Endometrium (tissue), 2 donors: ENCODE measurements around the gene INPP1.

ENCODE experiments used
- FAIRE-seq: peaks from 2 replicates; lab custom pipeline; 2012; peaks lifted over from hg19 to GRCh38; lab: Jason Lieb, UNC
- donor health status: control.
- donor health status: control.

The INPP1 gene

DNA sequence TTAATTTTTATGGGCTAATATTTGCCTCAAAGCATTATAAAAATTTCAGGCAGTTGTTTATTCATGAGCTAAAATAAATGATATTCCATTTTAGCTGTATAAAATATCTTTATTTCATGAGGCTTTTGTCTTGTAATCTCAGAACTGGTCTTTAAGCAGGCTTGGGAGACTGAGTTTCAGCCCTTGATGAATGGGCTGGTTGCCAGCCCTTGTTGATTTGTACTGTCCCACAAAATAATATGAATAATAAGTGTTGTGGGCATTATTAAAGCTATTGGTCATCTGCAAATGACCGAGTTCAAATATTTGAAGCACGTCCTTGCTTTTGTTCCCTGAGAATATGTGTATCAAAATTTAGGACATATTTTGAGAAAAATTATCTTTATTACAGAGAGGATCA, 18.2 kb downstream of the INPP1 start:
- no peak for FAIRE-seq

DNA sequence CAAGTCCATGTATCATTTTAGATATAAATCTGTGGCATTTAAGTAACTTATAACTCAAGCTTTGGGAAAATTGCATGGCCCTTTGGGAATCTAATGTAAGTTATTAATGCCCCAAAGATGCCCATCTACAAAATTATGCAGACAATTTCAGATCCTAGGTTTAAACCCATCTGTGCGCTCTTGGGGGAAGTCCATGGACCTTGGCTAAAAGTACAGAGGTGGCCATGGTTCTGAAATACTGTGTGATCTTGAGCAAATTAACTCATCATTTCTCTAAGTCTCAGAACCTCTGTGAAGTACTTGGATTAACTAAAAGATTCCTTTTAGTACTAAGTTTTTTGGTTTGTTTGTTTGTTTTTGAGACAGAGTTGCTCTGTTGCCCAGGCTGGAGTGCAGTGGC, 19.5 kb downstream of the INPP1 start:
- FAIRE-seq, result no peak

DNA sequence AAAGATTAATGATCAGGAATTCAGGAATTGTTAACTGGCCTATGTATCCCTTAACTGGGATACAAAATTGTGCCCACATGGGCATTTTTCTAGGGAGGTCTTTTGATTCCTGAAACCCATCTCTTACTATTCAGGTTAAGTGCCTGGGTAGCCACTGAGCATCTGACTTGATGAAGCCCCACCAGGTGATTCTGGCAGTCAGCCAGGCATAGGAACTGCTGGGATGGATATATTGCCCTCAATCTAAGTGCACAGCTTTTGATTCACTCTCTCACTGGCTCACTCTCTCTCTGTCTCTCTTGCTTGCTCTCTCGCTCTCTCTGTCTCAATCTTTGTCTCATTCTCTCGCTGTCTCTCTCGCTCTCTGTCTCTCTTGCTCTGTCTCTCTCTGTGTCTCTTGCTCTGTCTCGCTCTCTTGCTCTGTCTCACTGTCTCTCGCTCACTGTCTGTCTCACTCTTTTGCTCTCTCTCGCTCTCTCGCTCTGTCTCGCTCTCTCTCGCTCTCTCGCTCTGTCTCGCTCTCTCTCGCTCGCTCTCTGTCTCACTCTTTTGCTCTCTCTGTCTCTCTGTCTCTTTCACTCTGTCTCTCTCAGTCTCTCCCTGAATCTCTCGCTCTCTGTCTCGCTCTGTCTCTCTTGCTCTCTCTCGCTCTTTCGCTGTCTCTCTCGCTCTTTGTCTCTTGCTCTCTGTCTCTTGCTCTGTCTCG, 22.3 kb downstream of the INPP1 start:
- FAIRE-seq, result no peak

DNA sequence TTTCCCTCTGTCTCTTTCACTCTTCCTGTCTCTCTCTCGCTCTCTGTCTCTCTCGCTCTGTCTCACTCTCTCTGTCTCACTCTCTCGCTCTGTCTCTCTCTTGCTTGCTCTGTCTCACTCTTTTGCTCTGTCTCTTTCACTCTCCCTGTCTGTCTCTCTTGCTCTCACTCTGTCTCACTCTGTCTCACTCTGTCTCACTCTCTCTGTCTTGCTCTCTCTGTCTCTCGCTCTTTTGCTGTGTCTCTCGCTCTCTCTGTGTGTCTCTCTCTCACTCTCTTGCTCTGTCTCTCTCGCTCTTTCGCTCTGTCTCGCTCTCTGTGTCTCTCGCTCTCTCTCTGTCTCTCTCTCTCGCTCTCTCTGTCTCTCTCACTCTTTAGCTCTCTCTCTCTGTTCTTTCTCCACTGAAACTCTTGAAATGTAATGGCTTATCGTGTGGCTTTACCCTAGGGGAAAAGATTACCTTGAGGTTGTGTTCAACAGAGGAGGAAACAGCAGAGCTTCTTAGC, 22.9 kb downstream of the INPP1 start:
- no peak for FAIRE-seq

DNA sequence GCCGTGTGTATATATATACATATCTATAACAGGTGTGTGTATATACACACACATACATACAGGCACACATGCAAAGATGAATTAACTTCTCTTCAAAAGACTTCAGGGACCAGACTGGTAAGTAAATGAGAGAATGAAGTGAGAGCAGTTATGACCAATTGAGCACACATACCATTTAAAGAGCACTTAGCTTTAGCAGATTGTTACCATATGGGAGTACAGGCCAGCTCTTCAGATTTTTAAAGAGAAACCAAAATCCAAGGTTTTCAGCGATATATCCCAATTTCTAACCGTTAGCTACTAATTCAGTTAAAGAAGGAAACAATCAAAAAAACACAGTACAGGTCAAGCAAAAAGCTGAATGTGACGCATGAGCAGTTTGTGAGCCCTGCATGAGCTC, 23.7 kb downstream of the INPP1 start:
- no peak for FAIRE-seq

DNA sequence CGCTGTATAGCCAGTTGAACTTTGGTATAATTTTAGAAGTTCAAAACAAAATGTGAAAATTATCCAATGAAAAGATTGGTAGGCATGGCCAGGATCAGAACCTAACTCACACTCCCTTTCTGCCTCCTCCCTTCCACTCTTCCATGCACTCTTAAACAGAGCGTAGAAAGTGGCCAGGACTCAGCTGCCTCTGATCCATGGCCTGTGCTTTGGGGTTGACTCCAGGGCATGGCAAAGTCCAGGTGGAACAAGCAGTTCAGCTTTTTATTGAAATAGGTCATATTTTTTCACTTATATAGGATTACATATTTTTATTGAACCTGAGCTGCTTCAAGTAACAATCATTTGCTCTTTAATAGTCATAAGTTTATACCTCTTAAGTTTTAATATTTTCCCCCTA, 26.2 kb downstream of the INPP1 start:
- FAIRE-seq, result no peak

DNA sequence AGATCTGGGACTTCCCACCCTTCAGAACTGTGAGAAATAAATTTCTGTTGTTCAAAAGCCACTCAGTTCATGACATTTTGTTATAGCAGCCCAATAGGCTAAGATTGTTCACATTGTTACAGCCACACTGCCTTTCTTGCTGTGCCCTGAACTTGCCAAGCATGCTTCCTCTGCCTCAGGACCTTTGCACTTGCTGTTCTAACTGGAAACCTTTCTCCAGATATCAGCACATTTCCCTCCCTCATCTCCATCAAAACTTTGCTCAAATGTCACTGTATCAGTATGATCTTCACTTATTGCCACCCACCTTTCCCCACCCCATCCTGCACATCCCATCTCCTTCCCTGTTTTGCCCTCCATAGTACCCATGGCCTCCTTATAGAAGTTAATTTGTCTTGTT, 32.7 kb downstream of the INPP1 start:
- FAIRE-seq, result no peak

DNA sequence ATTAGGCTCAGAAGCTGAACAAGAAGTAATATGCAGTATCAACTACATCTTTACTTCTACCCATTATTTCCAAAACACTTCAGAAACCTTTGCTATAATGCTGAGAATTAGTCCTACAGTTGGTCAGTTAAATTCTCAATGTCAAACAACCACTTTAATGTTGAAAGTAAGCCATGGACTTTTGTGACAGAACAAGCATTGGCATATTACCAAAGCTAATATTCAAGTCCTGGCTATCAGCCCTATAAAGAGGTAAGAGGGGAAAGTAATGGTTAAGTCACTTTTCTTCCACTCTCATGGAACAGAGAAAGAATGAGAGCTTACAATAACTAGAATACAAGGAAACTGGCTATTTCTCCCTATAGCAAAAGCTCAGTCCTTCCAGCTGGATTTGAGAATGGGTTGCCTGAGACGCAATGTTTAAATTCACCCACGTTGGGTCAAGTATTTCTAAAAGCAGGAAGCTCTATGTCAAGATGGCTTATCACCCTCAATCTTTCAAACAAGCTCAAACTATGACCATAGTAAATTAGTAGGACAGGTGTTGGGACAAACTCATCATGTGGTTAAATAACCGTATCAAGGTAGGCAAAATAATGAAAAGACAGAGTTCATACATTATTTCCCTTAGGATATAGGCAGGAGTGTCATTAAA, 33.3 kb downstream of the INPP1 start:
- no peak for FAIRE-seq

DNA sequence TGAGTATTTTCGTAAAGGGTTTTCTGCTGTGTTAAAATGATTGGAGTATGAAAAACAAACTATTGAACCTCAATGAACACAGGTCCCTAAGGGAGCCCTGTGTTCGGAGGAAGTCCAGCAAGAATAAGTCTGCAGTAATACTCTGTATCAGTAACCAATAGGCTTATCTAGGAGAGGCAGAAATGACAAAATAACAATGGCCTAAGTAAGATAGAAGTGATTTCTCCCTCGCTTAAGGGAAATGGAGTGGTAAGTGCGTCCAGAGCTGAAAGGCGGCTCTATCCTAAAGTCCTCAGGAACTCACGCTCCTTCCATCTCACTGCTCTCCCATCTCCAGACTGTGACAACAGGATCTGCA, 35.5 kb downstream of the INPP1 start:
- no peak for FAIRE-seq

DNA sequence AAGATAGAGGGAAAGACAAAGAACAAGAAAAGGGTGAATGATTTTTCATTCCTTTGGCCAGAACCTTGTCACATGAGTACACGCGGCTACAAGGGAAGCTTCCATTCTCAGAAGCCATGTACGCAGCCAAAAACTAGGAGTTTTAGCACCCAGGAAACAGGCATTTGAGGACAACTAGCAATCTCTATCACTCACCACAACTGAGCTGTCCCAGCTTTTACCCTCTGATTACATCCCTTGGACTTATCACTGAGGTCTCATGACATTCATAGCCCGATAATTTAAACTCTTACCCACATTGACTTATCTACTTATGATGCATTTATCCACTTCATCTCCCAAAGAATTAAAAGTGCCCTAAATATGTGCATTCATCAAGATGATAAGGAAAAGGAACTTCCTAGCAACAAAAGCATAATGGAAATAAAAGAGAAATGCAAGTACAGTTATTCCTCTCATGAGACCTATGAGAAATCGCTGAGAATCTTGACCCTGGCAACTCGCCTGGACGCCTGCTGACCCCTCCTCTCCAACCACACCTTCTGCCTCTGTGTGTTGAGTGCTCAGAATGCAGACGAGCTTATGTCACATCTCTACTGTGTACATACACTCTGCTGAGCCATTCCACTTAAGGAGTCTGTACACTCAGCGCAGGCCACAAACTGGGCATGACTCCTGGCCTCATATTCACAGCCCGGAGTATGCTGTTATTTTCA, 36.0 kb downstream of the INPP1 start:
- FAIRE-seq, result no peak

DNA sequence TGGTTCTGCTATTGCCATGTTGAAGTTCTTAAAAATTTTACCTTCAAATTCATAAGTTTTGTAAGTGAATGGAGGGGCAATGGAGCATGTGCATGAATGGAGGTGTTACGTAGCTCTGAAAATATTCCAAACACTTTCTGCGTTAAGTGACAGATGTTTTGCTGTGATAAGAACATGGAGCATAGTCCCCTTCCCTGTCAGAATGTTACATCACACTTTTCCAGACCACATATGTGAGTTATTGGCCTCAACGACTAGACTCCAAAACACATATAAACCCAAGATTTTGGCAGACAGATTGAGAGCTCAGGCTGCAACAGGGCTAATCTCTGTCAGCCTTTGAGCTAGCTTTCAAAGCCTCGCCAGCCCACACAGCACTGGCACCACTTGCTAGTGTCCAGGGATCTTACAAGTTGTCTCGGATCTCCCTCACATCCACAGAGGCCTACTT, 37.6 kb downstream of the INPP1 start:
- no peak for FAIRE-seq

DNA sequence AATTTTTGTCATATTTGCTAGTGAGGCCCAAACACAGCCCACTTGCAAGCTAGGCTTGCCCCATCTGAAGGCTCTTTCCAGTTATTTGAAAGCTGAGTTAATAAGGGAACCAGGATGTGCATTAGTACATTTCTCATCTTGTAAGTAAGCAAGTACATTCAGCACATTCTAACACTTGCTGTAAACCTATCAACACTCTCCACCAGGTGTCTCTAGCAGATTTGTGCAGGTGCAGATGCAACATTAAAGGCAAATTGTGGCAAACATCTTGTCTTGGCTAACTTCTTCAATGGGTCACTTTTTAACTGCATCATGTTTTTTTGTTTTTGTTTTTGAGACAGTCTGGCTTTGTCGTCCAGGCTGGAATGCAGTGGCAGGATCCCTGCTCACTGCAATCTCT, 39.5 kb downstream of the INPP1 start:
- no peak for FAIRE-seq

DNA sequence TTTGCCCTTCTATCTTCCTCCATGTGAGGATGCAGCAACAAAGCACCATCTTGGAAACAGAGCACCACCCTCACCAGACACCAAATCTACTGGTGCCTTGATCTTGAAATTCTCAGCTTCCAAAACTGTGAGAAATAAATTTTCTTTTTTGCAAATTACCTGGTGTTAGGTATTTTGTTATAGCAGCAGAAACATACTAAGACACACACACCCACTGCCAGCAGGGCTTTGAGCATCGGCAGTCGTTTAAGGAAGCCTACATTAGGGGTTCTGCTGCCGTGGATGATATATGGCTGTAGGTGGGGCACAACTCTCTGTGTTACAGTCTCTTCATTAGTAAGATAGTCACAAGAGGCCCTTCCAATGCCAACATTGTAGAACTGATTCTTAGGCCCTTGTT, 44.0 kb downstream of the INPP1 start:
- FAIRE-seq, result no peak

DNA sequence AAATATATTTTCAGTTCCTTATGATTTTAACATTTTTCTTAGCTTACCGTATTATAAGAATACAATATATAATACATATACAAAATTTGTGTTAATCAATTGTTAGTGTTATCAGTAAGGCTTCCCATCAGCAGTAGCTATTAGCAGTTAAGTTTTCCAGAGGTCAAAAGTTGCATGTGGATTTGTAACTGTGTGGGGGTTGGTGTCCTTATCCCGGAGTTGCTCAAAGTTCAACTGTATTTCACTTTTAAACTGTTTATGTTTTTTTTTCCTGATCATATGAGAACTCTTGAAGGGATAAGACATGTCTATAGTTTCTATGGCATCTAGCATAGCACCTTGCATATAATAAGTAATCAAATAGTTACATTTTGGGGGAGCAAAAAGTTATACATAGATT, 52.9 kb downstream of the INPP1 start:
- no peak for FAIRE-seq

DNA sequence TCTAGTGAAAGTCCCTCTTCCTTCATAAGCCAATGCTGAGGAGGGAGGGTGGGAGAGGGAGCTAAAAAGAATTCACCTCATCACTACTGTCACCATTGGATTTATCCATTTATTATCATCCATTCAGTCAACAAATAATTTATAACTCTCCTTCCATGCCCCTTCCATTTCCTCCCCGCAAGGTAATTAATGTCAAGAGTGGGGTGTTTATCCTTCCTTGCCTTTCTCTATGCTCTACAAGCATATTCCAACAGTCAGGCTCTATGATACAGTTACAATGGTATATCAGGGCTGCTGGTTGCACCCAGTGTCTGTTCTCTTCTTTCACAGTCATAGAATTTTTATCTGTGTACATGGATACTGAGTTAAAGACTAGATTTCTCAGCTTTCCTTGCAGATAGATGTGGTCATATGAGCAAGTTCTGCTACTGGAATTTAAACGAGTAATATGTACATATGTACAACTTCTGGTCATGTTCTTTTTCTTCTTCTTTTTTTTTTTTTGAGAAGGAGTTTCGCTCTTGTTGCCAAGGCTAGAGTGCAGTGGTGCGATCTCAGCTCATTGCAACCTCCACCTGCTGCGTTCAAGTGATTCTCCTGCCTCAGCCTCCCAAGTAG, 59.7 kb downstream of the INPP1 start:
- FAIRE-seq, result no peak

DNA sequence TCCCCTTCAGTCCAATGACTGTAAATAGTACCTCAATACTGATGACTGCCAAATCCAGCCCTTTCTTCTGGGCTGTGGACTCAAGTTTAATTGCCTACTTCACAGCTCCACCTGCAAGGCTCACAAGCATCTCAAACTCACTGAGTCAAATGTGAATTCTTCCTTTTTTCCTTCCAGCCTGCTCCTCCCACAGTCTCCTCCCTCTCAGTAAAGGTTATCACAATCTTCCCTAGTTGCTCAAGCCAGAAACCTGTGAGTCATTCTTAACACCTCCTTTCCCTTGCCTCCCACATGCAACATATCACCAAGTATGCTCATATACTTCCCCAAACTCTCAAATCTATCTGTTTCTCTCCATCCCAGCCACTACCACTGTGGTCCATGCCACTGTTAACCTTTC, 61.1 kb downstream of the INPP1 start:
- no peak for FAIRE-seq

DNA sequence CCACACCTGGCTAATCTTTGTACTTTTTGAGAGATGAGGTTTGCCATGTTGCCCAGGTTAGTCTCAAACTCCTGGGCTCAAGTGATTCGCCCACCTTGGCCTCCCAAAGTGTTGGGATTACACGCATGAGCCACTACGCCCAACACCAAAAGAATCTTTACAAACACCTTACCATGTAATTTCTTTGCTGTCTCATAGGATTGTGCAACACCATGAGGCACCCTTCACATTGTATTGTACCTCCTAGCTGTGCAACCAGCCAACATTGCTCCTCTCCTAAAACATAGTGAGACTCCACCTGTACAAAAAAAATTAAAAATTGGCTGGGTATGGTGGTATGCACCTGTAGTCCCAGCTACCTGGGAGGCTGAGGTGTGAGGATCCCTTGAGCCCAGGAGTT, 61.7 kb downstream of the INPP1 start:
- FAIRE-seq, result no peak

DNA sequence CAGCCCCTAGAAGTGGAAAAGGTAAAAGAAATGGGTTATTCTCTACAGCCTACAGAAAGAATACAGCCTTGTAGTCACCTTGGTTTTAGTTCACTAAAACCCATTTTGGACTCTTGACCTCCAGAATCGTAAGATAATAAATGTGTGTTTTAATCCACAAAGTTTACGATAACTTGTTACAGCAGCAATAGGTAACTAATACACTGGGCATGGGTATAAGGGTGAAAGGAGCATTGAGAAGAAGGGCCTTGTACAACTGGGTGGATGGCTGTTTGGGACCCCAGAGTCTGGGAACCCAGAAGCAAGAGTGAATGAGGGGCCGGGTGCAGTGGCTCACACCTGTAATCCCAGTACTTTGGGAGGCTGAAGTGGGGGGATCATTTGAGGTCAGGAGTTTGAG, 62.6 kb downstream of the INPP1 start:
- no peak for FAIRE-seq

DNA sequence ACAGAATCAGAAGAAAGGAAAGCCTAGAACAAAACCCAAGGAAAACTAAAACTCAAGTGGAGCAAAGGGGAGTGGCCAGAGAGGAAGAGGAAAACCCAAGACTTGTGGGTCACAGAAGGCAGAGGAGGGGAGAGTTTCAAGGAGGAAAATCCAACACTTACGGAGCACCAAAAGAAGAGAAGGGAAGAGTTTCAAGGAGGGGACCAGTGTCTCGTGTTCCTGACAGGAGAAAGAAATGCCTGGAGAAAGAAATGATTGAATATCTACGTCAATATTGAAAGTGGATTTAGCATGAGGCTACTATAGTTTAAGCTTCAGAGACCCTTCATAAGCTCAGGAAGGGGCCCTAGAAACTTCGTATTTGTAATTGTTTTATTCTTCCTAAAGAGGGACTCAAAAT, 63.4 kb downstream of the INPP1 start:
- no peak for FAIRE-seq

DNA sequence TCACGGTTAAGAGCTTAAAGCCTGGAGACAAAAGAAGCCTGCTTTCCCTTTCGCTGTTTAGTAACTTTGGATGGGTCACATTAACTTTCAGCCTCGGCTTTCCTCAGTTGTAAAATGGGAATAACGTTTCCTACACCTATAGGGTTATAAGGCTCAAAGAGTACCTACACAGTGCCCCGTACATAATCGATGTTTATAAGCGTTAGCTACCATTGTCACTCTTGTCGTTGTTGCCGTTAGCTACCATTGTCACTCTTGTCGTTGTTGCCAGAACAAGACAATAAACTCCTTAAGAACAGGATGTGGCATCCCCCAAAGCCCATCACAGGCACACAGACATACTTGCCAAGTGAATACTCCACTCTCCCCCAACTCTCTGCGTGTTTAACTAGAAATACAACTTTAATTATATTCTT, 63.9 kb downstream of the INPP1 start:
- no peak for FAIRE-seq

DNA sequence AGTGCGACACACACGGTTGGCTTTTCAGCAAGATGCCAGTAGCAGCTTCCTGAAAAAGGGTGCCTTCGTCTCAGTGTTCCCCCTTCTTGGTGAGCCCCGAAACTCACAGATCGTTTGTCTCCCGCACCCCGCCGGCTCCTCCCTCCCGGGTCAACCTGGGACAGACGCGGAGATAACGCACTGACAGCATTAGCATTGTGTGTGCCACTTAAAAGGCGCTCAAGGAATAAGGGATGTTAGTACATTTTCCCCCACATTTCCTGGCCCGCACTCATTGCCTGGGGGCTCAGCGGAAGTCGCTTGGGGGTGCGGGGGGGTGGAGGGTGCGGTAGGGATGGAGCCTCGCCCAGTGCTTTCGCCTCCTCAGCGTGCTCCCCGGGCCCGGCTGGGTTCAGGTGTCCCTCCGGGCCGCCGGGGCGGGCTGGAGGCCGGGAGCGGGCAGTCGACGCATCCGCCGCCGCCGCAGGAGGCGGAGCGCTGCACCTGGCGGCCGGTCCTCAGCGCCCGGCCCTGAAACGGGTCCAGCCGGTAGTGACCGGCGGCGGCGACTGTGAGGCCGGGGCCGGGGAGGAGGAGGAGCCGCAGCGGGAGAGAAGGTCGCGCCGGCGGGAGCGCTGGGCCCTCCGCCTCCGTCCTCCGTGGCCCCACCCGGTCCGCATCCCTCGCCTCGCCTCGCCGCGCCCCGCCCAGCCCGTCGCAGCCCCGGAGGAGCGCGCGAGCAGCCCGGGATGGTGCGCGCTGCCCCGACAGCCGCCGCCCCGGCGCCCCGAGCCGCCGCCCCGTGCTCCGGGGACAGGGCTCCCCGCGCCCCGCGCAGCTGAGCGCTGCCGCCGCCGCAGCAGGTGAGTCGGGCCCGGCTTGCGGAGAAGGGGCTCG, 64.5 kb downstream of the INPP1 start, which contains the start of gene MFSD6:
Gene MFSD6 (plus strand): TSS at position 694 of the 876 bp plus-strand sequence. CDS start 27,675 bp downstream, outside the sequence.
- FAIRE-seq, result no peak
